Ishikawa (cell line): ENCODE results near the gene OR51L1.
A peak's percentile ranks its signal among the peaks of the same experiment; 100 is the strongest.

Source experiments
- EP300 ChIP-seq: IDR thresholded peaks from 2 replicates; pipeline ENCODE4 v1.6.1; 2012; ENCODE audit warnings: borderline replicate concordance
- FOXM1 ChIP-seq: IDR thresholded peaks from 2 replicates; pipeline ENCODE4 v1.6.1; 2012; ENCODE audit warnings: low read depth, borderline replicate concordance
- RAD21 ChIP-seq: IDR thresholded peaks from 2 replicates; pipeline ENCODE4 v1.6.1; 2012; ENCODE audit warnings: low read depth
- REST ChIP-seq: IDR thresholded peaks from 2 replicates; pipeline ENCODE4 v1.6.1; 2012; ENCODE audit warnings: low read depth, mild to moderate bottlenecking
- TAF1 ChIP-seq: IDR thresholded peaks from 2 replicates; pipeline ENCODE4 v1.6.1; 2012; ENCODE audit warnings: low read depth, mild to moderate bottlenecking
- TCF12 ChIP-seq: IDR thresholded peaks from 2 replicates; pipeline ENCODE4 v1.6.1; 2012; ENCODE audit warnings: low read depth
- TEAD4 ChIP-seq: IDR thresholded peaks from 2 replicates; pipeline ENCODE4 v1.6.1; 2012

GRCh38 chr11:5004424-5005274 is 10.0 kb downstream of the OR51L1 start:
- no peak for TF ChIP-seq REST
- TF ChIP-seq EP300 = no peak
- TF ChIP-seq TCF12 = no peak
- no peak for TF ChIP-seq FOXM1
- no peak for TF ChIP-seq TAF1
- TF ChIP-seq TEAD4 = no peak
- TF ChIP-seq RAD21 = peak; percentile 67
